HL-60 (cell line): ENCODE results near the gene CPZ.

Experiments used
- DNase-seq, 2 experiments: peaks; one replicate each; pipeline ENCODE4 v3.0.0-alpha.2; 2010 to 2020; ENCODE audit warnings: low read depth in 1 of 2, low spot score in 1 of 2
- H3K27ac ChIP-seq: fragments of 250-450 bp; sonication (Bioruptor Pico); replicated peaks from 2 replicates; pipeline ENCODE4 v1.5.1; 2020; ENCODE audit warnings: mild to moderate bottlenecking, moderate library complexity
- H3K27me3 ChIP-seq: fragments of 250-450 bp; sonication (Bioruptor Pico); 2 replicates; pipeline ENCODE4 v1.5.1; 2021; ENCODE audit warnings: mild to moderate bottlenecking, moderate library complexity; ENCODE audit not compliant: insufficient read depth, poor library complexity, severe bottlenecking
- H3K4me3 ChIP-seq: replicated peaks from 2 replicates; pipeline ENCODE4 v1.5.1; 2011; ENCODE audit warnings: mild to moderate bottlenecking, control low read depth, low read length; ENCODE audit not compliant: insufficient read depth
- GABPA ChIP-seq: IDR thresholded peaks from 2 replicates; pipeline ENCODE4 v1.6.1; 2012; ENCODE audit warnings: low read depth
- POLR2AphosphoS5 ChIP-seq: IDR thresholded peaks from 2 replicates; pipeline ENCODE4 v1.6.1; 2012; ENCODE audit warnings: low read depth
- SPI1 ChIP-seq: IDR thresholded peaks from 2 replicates; pipeline ENCODE4 v1.6.1; 2012; ENCODE audit warnings: low read depth, mild to moderate bottlenecking, borderline replicate concordance
- TF ChIP-seq, protein P1 (sequence below): IDR thresholded peaks from 2 replicates; pipeline ENCODE4 v1.6.1; 2012; ENCODE audit warnings: low read depth; ENCODE audit not compliant: insufficient replicate concordance
- TF ChIP-seq, protein P2 (sequence below): IDR thresholded peaks from one replicate; pipeline ENCODE4 v1.5.1; 2011; ENCODE audit warnings: low read length, control low read depth, inconsistent platforms; ENCODE audit not compliant: insufficient read depth

CPZ gene

DNA sequence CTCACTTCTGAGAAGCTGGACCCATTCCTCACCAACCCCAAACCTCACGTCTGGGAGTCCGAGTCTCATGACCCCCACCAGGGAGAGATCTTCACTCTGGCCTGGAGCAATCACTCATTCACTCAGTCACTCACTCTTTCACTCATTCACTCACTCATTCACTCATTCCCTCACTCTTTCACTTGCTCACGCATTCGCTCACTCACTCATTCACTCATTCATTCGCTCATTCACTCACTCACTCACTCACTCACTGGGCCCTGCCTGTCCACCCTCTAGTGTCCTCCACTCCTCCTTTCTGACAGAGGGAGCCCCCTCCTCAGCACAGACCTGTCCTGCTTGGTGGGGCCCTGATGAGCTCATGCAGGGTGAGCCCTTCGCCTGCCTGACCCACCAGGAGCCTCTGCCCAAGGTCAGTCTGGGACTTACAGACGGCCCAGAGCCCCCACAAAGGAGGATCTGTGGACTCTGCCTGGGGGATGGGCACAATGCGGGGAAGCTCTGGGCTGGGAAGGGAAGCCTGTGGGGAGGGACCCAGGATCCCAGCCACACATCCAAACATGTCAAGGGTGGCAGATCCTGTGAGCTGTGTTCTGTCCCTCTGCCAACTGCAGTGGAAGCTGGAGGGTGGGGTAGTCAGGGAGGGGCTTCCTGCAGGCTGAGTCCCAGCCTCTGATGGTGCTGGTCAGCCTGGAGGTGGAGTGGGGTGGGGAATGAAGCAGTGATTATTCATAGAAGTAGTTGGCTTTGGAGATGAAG is 18.5 kb downstream of the CPZ start:
- H3K27ac ChIP-seq: no peak overlapping the region
- no peak for TF ChIP-seq GABPA
- TF ChIP-seq SPI1: no peak
- TF ChIP-seq, protein P1, sequence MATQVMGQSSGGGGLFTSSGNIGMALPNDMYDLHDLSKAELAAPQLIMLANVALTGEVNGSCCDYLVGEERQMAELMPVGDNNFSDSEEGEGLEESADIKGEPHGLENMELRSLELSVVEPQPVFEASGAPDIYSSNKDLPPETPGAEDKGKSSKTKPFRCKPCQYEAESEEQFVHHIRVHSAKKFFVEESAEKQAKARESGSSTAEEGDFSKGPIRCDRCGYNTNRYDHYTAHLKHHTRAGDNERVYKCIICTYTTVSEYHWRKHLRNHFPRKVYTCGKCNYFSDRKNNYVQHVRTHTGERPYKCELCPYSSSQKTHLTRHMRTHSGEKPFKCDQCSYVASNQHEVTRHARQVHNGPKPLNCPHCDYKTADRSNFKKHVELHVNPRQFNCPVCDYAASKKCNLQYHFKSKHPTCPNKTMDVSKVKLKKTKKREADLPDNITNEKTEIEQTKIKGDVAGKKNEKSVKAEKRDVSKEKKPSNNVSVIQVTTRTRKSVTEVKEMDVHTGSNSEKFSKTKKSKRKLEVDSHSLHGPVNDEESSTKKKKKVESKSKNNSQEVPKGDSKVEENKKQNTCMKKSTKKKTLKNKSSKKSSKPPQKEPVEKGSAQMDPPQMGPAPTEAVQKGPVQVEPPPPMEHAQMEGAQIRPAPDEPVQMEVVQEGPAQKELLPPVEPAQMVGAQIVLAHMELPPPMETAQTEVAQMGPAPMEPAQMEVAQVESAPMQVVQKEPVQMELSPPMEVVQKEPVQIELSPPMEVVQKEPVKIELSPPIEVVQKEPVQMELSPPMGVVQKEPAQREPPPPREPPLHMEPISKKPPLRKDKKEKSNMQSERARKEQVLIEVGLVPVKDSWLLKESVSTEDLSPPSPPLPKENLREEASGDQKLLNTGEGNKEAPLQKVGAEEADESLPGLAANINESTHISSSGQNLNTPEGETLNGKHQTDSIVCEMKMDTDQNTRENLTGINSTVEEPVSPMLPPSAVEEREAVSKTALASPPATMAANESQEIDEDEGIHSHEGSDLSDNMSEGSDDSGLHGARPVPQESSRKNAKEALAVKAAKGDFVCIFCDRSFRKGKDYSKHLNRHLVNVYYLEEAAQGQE: no peak
- TF ChIP-seq POLR2AphosphoS5: no peak
- TF ChIP-seq, protein P2, sequence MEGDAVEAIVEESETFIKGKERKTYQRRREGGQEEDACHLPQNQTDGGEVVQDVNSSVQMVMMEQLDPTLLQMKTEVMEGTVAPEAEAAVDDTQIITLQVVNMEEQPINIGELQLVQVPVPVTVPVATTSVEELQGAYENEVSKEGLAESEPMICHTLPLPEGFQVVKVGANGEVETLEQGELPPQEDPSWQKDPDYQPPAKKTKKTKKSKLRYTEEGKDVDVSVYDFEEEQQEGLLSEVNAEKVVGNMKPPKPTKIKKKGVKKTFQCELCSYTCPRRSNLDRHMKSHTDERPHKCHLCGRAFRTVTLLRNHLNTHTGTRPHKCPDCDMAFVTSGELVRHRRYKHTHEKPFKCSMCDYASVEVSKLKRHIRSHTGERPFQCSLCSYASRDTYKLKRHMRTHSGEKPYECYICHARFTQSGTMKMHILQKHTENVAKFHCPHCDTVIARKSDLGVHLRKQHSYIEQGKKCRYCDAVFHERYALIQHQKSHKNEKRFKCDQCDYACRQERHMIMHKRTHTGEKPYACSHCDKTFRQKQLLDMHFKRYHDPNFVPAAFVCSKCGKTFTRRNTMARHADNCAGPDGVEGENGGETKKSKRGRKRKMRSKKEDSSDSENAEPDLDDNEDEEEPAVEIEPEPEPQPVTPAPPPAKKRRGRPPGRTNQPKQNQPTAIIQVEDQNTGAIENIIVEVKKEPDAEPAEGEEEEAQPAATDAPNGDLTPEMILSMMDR: no peak
- DNase-seq: no peak
- H3K27me3 ChIP-seq: no peaks in the 10 kb centered on the region
- H3K4me3 ChIP-seq: no peak overlapping the region

DNA sequence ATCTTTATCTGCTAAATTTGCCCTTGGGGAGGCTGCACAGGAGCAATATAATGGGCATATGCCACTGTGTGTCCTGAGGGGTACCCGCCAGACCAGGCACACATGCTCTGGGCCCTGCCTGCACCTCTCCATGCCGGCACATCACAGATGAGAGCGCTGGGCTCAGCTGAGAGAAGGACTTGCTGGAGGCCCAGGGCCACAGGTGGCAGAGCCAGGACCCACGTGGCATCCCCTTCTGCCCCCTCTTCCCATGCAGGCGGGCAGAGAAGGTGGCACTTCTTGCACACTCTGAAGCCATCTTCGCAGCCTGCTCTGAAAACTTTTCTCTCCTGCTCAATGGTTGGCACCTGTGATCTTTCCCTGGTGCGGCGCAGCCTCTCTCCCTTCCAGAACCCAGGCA is 20.1 kb downstream of the CPZ start:
- TF ChIP-seq GABPA (no peak), SPI1 (no peak), POLR2AphosphoS5 (no peak)
- TF ChIP-seq, protein P1: no peak
- TF ChIP-seq, protein P2: no peak
- H3K4me3 ChIP-seq: no peak overlapping the region

DNA sequence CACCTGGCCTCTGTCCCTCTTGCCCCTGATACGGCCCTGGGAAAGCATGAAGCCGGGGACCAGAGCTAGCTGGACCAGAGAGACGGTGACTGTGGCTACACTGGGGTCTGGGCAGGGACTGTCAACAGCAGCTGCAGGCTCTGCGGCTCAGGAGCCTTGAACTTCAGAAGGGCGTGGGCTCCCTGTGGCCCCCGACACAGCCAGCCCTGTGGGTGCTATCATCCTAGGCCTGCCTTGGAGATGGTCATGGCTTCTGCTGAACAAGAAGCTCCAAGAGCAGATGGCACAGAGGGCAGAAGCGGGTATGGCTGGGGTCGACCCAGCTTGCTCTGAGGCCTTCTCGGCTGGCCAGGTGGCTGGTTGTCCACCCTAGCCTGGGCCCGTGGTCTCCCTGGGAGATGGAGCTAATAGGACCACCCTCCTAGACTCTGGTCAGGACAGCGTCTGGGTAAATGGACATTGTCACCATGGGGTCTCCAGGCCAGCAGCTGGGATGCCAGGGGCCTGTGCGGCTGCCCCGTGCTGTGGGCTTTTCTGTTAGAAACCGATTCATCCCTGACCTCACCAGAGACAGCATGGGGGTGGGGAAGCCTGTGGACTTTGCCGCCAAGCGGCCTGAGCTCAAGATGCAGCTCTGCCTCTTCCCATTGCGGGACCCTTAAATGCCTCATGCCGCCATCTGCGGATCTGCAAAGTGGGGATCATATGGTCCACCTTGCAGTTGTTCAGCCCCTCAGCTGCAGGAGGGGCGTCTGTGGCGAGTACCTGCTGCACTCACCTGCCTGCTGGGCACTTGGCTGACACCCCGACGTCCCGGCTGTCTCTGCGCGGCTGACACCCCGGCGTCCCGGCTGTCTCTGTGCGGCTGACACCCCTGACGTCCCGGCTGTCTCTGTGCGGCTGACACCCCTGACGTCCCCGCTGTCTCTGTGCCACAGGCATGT is 21.1 kb downstream of the CPZ start:
- no peak for DNase-seq
- Histone ChIP-seq H3K4me3 (no peak overlapping the region), H3K27me3 (no peaks in the 10 kb centered on the region), H3K27ac (no peak overlapping the region)
- TF ChIP-seq POLR2AphosphoS5: no peak

More for the DNA sequence above, 20.1 kb downstream of the CPZ start:
- H3K27me3 ChIP-seq: no peaks in the 10 kb centered on the region
- no peak for DNase-seq
- H3K27ac ChIP-seq: no peak overlapping the region
